Measurements from ENCODE around the gene NAT16. TPM values are rescaled to one million over a fixed set of nuclear protein-coding genes. Genes with fewer than 3 reads are reported as not detected.

NAT16 gene
- total and polyA plus RNA-seq, 2 experiments from 2014 or later, result 0.21 to 0.31 TPM

DNA sequence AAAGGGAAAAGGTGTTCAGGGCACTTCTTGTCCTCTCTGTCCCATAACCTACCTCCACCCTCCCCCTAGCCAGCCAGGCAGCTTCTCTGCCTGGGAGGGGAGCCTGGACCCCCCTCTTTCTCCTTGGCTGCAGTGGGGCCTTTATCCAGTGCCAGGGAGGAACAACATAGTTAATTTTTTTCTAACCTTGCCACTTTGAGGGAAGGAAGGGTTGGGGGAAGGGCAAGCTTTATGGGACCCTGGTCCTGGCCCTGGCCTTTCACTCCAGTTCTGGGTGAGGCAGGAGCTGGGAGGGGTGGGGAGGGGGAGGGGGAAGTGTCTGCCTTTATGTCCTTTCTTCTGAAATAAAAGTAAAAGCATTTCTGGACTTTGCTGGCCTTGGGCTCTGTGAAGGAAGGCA lies 19.2 kb downstream of the NAT16 start:
- no peak for ATAC-seq

More for the DNA sequence above, 19.2 kb downstream of the NAT16 start:
- no peak for DNase-seq (ENCODE audit: low spot score)
- Mint-ChIP-seq H3K4me3 (no peak overlapping the region), H3K27me3 (ENCODE audit: insufficient read depth, low read depth, poor library complexity) (peaks cover 42% of the 10 kb centered on the region), H3K27ac (no peak overlapping the region), H3K9me3 (no peaks in the 10 kb centered on the region; the same call in 1 of the 3 replicates), H3K4me1 (peaks cover 58% of the 10 kb centered on the region), H3K36me3 (ENCODE audit: low read depth) (peaks cover 19% of the 10 kb centered on the region)
- TF ChIP-seq, protein P1, sequence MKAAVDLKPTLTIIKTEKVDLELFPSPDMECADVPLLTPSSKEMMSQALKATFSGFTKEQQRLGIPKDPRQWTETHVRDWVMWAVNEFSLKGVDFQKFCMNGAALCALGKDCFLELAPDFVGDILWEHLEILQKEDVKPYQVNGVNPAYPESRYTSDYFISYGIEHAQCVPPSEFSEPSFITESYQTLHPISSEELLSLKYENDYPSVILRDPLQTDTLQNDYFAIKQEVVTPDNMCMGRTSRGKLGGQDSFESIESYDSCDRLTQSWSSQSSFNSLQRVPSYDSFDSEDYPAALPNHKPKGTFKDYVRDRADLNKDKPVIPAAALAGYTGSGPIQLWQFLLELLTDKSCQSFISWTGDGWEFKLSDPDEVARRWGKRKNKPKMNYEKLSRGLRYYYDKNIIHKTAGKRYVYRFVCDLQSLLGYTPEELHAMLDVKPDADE (IDR thresholded peaks at IDR 0.05), result no peak
- no peak for TF ChIP-seq POLR2AphosphoS5 (IDR thresholded peaks at IDR 0.05; ENCODE audit: low read depth)
- TF ChIP-seq JUNB (IDR thresholded peaks at IDR 0.05; ENCODE audit: unreplicated experiment), result no peak
- TF ChIP-seq, protein P2, sequence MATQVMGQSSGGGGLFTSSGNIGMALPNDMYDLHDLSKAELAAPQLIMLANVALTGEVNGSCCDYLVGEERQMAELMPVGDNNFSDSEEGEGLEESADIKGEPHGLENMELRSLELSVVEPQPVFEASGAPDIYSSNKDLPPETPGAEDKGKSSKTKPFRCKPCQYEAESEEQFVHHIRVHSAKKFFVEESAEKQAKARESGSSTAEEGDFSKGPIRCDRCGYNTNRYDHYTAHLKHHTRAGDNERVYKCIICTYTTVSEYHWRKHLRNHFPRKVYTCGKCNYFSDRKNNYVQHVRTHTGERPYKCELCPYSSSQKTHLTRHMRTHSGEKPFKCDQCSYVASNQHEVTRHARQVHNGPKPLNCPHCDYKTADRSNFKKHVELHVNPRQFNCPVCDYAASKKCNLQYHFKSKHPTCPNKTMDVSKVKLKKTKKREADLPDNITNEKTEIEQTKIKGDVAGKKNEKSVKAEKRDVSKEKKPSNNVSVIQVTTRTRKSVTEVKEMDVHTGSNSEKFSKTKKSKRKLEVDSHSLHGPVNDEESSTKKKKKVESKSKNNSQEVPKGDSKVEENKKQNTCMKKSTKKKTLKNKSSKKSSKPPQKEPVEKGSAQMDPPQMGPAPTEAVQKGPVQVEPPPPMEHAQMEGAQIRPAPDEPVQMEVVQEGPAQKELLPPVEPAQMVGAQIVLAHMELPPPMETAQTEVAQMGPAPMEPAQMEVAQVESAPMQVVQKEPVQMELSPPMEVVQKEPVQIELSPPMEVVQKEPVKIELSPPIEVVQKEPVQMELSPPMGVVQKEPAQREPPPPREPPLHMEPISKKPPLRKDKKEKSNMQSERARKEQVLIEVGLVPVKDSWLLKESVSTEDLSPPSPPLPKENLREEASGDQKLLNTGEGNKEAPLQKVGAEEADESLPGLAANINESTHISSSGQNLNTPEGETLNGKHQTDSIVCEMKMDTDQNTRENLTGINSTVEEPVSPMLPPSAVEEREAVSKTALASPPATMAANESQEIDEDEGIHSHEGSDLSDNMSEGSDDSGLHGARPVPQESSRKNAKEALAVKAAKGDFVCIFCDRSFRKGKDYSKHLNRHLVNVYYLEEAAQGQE (IDR thresholded peaks at IDR 0.05; ENCODE audit: unreplicated experiment), result no peak
- TF ChIP-seq, protein P3, sequence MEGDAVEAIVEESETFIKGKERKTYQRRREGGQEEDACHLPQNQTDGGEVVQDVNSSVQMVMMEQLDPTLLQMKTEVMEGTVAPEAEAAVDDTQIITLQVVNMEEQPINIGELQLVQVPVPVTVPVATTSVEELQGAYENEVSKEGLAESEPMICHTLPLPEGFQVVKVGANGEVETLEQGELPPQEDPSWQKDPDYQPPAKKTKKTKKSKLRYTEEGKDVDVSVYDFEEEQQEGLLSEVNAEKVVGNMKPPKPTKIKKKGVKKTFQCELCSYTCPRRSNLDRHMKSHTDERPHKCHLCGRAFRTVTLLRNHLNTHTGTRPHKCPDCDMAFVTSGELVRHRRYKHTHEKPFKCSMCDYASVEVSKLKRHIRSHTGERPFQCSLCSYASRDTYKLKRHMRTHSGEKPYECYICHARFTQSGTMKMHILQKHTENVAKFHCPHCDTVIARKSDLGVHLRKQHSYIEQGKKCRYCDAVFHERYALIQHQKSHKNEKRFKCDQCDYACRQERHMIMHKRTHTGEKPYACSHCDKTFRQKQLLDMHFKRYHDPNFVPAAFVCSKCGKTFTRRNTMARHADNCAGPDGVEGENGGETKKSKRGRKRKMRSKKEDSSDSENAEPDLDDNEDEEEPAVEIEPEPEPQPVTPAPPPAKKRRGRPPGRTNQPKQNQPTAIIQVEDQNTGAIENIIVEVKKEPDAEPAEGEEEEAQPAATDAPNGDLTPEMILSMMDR (conservative IDR thresholded peaks at IDR 0.05; ENCODE audit: low read depth in 2 of 2), result no peak
- TF ChIP-seq EZH2 (IDR thresholded peaks at IDR 0.05; ENCODE audit: low read depth, unreplicated experiment), result no peak
- no peak for TF ChIP-seq EZH2phosphoT487 (IDR thresholded peaks at IDR 0.05; ENCODE audit: unreplicated experiment)
- no peak for TF ChIP-seq ZNF114 (CRISPR knock-in tag; IDR thresholded peaks at IDR 0.05)
- no peak for TF ChIP-seq ZNF462 (CRISPR knock-in tag; IDR thresholded peaks at IDR 0.05)
- no peak for TF ChIP-seq ZNF331 (CRISPR knock-in tag; IDR thresholded peaks at IDR 0.05; ENCODE audit: low read depth)
- no peak for TF ChIP-seq CREB1 (CRISPR knock-in tag; IDR thresholded peaks at IDR 0.05; ENCODE audit: low read depth)
- no peak for TF ChIP-seq STAT1 (IDR thresholded peaks at IDR 0.05; ENCODE audit: unreplicated experiment)
- TF ChIP-seq NANOG (IDR thresholded peaks at IDR 0.05; ENCODE audit: borderline replicate concordance), result no peak
- peaks cover 4% of the 10 kb centered on the region for H3K79me2 ChIP-seq (replicated peaks; ENCODE audit: insufficient read depth)
- 0 out of 2 replicates have a peak overlapping the region, but pooled peaks have one; percentile 28 for H3K4me3 ChIP-seq
- peak overlapping the region; percentile 72 for H3K4me2 ChIP-seq
- no peak overlapping the region for H3K27ac ChIP-seq (ENCODE audit: low read depth)
- H4K20me1 ChIP-seq (replicated peaks; ENCODE audit: insufficient read depth), result peaks cover 6% of the 10 kb centered on the region; the same call in 1 of the 2 replicates
- no peaks in the 10 kb centered on the region for H3K36me3 ChIP-seq (ENCODE audit: insufficient read depth)
- H2AFZ ChIP-seq, result no peak overlapping the region
- H3F3A ChIP-seq (replicated peaks; ENCODE audit: low read depth), result peaks cover 32% of the 10 kb centered on the region
- H3K4me1 ChIP-seq (ENCODE audit: insufficient read depth), result peaks cover 55% of the 10 kb centered on the region
- no peaks in the 10 kb centered on the region for H3K9me2 ChIP-seq (ENCODE audit: insufficient read depth)
- peaks cover 45% of the 10 kb centered on the region for H3K27me3 ChIP-seq (ENCODE audit: insufficient read depth)
